ENCODE measurements around the gene TNK2.
"Not testable (repeated sequence)": the region's sequence is repeated elsewhere in the genome, so short reads cannot be mapped to it uniquely, and the experiment has no call there.

Gene TNK2

GRCh38 chr3:195872097-195872496 is 36.3 kb downstream of the TNK2 start:
- Histone ChIP-seq H3K9me3 (ENCODE audit: insufficient read depth, low read depth, low read length) (no peaks in the 10 kb centered on the region), H3K27me3 (ENCODE audit: insufficient read depth, low read length, poor library complexity, severe bottlenecking) (no peaks in the 10 kb centered on the region), H3K79me2 (ENCODE audit: insufficient read depth, low read length) (no peaks in the 10 kb centered on the region), H4K20me1 (ENCODE audit: insufficient read depth, low read length, poor library complexity, severe bottlenecking) (no peaks in the 10 kb centered on the region), H3F3A (ENCODE audit: low read depth) (no peaks in the 10 kb centered on the region), H3K36me3 (ENCODE audit: insufficient read depth, low read length) (peaks cover 36% of the 10 kb centered on the region; the same call in 1 of the 2 replicates), H3K4me1 (ENCODE audit: insufficient read depth, low read length, poor library complexity, severe bottlenecking) (no peaks in the 10 kb centered on the region), H3K4me3 (ENCODE audit: low read length, poor library complexity, severe bottlenecking) (no peak overlapping the region), H3K9ac (ENCODE audit: low read depth, low read length, poor library complexity, severe bottlenecking) (no peak overlapping the region), H3K9me2 (replicated peaks; ENCODE audit: low read depth, low read length) (no peaks in the 10 kb centered on the region), H2AFZ (ENCODE audit: low read length) (no peak overlapping the region), H3K4me2 (ENCODE audit: low read depth, low read length, poor library complexity, severe bottlenecking) (no peak overlapping the region)
- TF ChIP-seq EZH2phosphoT487 (IDR thresholded peaks at IDR 0.05; ENCODE audit: borderline replicate concordance) (no peak), CTCF (conservative IDR thresholded peaks at IDR 0.05; ENCODE audit: low read length) (no peak)

DNA sequence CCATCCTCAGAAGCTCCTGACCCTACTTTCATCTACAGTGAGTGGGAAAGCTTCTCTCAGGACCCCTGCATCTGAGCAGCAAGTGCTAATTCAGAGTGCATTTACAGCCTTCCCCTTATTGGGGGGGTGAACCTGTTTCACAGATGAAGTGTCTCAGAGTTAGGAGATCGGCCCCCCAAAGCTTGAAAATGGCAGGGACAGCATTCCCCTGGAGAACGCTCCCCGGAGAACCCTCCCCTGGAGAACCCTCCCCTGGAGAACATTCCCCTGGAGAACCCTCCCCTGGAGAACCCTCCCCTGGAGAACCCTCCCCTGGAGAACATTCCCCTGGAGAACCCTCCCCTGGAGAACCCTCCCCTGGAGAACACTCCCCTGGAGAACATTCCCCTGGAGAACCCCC is 36.7 kb downstream of the TNK2 start:
- H2AFZ ChIP-seq (ENCODE audit: low read length); H3K9me2 ChIP-seq (replicated peaks; ENCODE audit: low read depth, low read length); H3K4me1 ChIP-seq (ENCODE audit: insufficient read depth, low read length, poor library complexity, severe bottlenecking); H3K4me3 ChIP-seq (ENCODE audit: low read length, poor library complexity, severe bottlenecking); H3K4me2 ChIP-seq (ENCODE audit: low read depth, low read length, poor library complexity, severe bottlenecking); H3F3A ChIP-seq (ENCODE audit: low read depth); H3K9me3 ChIP-seq (ENCODE audit: insufficient read depth, low read depth, low read length); H3K27me3 ChIP-seq (ENCODE audit: insufficient read depth, low read length, poor library complexity, severe bottlenecking); H3K79me2 ChIP-seq (ENCODE audit: insufficient read depth, low read length); H4K20me1 ChIP-seq (ENCODE audit: insufficient read depth, low read length, poor library complexity, severe bottlenecking); H3K9ac ChIP-seq (ENCODE audit: low read depth, low read length, poor library complexity, severe bottlenecking): not testable (repeated sequence)
- peaks cover 39% of the 10 kb centered on the region; the same call in 1 of the 2 replicates for H3K36me3 ChIP-seq (ENCODE audit: insufficient read depth, low read length)

- Histone ChIP-seq H3K79me2 (ENCODE audit: insufficient read depth, low read length) (no peaks in the 10 kb centered on the region), H3K9ac (ENCODE audit: low read depth, low read length, poor library complexity, severe bottlenecking) (no peak overlapping the region), H2AFZ (ENCODE audit: low read length) (no peak overlapping the region), H4K20me1 (ENCODE audit: insufficient read depth, low read length, poor library complexity, severe bottlenecking) (no peaks in the 10 kb centered on the region), H3K9me2 (replicated peaks; ENCODE audit: low read depth, low read length) (no peaks in the 10 kb centered on the region), H3K9me3 (ENCODE audit: insufficient read depth, low read depth, low read length) (no peaks in the 10 kb centered on the region), H3K4me1 (ENCODE audit: insufficient read depth, low read length, poor library complexity, severe bottlenecking) (no peaks in the 10 kb centered on the region), H3K36me3 (ENCODE audit: insufficient read depth, low read length) (peaks cover 39% of the 10 kb centered on the region; the same call in 1 of the 2 replicates), H3F3A (ENCODE audit: low read depth) (no peaks in the 10 kb centered on the region), H3K27me3 (ENCODE audit: insufficient read depth, low read length, poor library complexity, severe bottlenecking) (no peaks in the 10 kb centered on the region), H3K4me2 (ENCODE audit: low read depth, low read length, poor library complexity, severe bottlenecking) (no peak overlapping the region), H3K4me3 (ENCODE audit: low read length, poor library complexity, severe bottlenecking) (no peak overlapping the region)
- TF ChIP-seq EZH2phosphoT487 (IDR thresholded peaks at IDR 0.05; ENCODE audit: borderline replicate concordance) (no peak), CTCF (conservative IDR thresholded peaks at IDR 0.05; ENCODE audit: low read length) (no peak)
These were observed 37.4 kb downstream of the TNK2 start for GRCh38 chr3:195870937-195871336.

- H3K4me1 ChIP-seq (ENCODE audit: insufficient read depth, low read length, poor library complexity, severe bottlenecking): no peaks in the 10 kb centered on the region
- H3K9ac ChIP-seq (ENCODE audit: low read depth, low read length, poor library complexity, severe bottlenecking): no peak overlapping the region
These were observed 37.9 kb downstream of the TNK2 start for GRCh38 chr3:195870442-195870841.

More at GRCh38 chr3:195870442-195870841, 37.9 kb downstream of the TNK2 start:
- Histone ChIP-seq H3K4me2 (ENCODE audit: low read depth, low read length, poor library complexity, severe bottlenecking) (no peak overlapping the region), H3K9me3 (ENCODE audit: insufficient read depth, low read depth, low read length) (no peaks in the 10 kb centered on the region), H4K20me1 (ENCODE audit: insufficient read depth, low read length, poor library complexity, severe bottlenecking) (no peaks in the 10 kb centered on the region), H3K79me2 (ENCODE audit: insufficient read depth, low read length) (no peaks in the 10 kb centered on the region), H2AFZ (ENCODE audit: low read length) (no peak overlapping the region), H3K27me3 (ENCODE audit: insufficient read depth, low read length, poor library complexity, severe bottlenecking) (no peaks in the 10 kb centered on the region), H3K36me3 (ENCODE audit: insufficient read depth, low read length) (peaks cover 41% of the 10 kb centered on the region; the same call in 1 of the 2 replicates), H3K9me2 (replicated peaks; ENCODE audit: low read depth, low read length) (no peaks in the 10 kb centered on the region), H3F3A (ENCODE audit: low read depth) (no peaks in the 10 kb centered on the region), H3K4me3 (ENCODE audit: low read length, poor library complexity, severe bottlenecking) (no peak overlapping the region)
- no peak for TF ChIP-seq CTCF (conservative IDR thresholded peaks at IDR 0.05; ENCODE audit: low read length)
- no peak for TF ChIP-seq EZH2phosphoT487 (IDR thresholded peaks at IDR 0.05; ENCODE audit: borderline replicate concordance)
